MM.1S (cell line): ENCODE results near the gene COA5.

Experiments used
- DNase-seq: peaks from one replicate; pipeline ENCODE4 v3.0.0-alpha.2; 2015
- H2AFZ ChIP-seq: fragments of 300-600 bp; sonication (generic); 2 replicates; pipeline ENCODE4 v1.6.0; 2016; ENCODE audit warnings: antibody characterized with exemption, low read length
- H3F3A ChIP-seq: fragments of 300-600 bp; sonication (generic); 2 replicates; pipeline ENCODE4 v1.6.1; 2016; ENCODE audit warnings: mild to moderate bottlenecking, antibody characterized with exemption, low read length, moderate library complexity, mixed read lengths; ENCODE audit not compliant: insufficient read depth
- H3K27ac ChIP-seq: fragments of 300-600 bp; sonication (generic); 2 replicates; pipeline ENCODE4 v1.5.1; 2016; ENCODE audit warnings: mild to moderate bottlenecking, low read length
- H3K27me3 ChIP-seq: fragments of 300-600 bp; sonication (generic); replicated peaks from 2 replicates; pipeline ENCODE4 v1.6.0; 2016; ENCODE audit warnings: low read length; ENCODE audit not compliant: insufficient read depth
- H3K36me3 ChIP-seq: fragments of 300-600 bp; sonication (generic); replicated peaks from 2 replicates; pipeline ENCODE4 v1.6.1; 2016; ENCODE audit warnings: mild to moderate bottlenecking, low read length, mixed read lengths; ENCODE audit not compliant: insufficient read depth
- H3K4me1 ChIP-seq: fragments of 300-600 bp; sonication (generic); 2 replicates; pipeline ENCODE4 v1.6.1; 2016; ENCODE audit warnings: low read length, mixed read lengths
- H3K4me2 ChIP-seq: fragments of 300-600 bp; sonication (generic); 2 replicates; pipeline ENCODE4 v1.6.0; 2016; ENCODE audit warnings: low read depth, low read length
- H3K4me3 ChIP-seq: fragments of 300-600 bp; sonication (generic); 2 replicates; pipeline ENCODE4 v1.5.1; 2016; ENCODE audit warnings: low read length, mixed read lengths
- H3K79me2 ChIP-seq: fragments of 300-600 bp; sonication (generic); 2 replicates; pipeline ENCODE4 v1.6.1; 2016; ENCODE audit warnings: mixed run types, low read length, mixed read lengths
- H3K9ac ChIP-seq: fragments of 300-600 bp; sonication (generic); 2 replicates; pipeline ENCODE4 v1.6.1; 2016; ENCODE audit warnings: low read length, mixed read lengths
- H3K9me2 ChIP-seq: fragments of 300-600 bp; sonication (generic); replicated peaks from 2 replicates; pipeline ENCODE4 v1.6.1; 2016; ENCODE audit warnings: mild to moderate bottlenecking, low read length, mixed read lengths; ENCODE audit not compliant: insufficient read depth
- H3K9me3 ChIP-seq: fragments of 300-600 bp; sonication (generic); replicated peaks from 2 replicates; pipeline ENCODE4 v1.6.1; 2016; ENCODE audit warnings: mild to moderate bottlenecking, low read length, mixed read lengths; ENCODE audit not compliant: insufficient read depth
- H4K20me1 ChIP-seq: fragments of 300-600 bp; sonication (generic); 2 replicates; pipeline ENCODE4 v1.6.1; 2016; ENCODE audit warnings: mild to moderate bottlenecking, low read length, moderate library complexity, mixed read lengths; ENCODE audit not compliant: insufficient read depth
- EZH2 ChIP-seq: fragments of 300-600 bp; sonication (generic); optimal IDR thresholded peaks from 2 replicates; pipeline ENCODE3; 2017; ENCODE audit warnings: low read depth, mild to moderate bottlenecking, antibody characterized with exemption, low read length, mixed read lengths
- EZH2phosphoT487 ChIP-seq: fragments of 300-600 bp; sonication (generic); IDR thresholded peaks from 2 replicates; pipeline ENCODE4 v1.6.1; 2018; ENCODE audit warnings: antibody characterized with exemption, low read length
- TF ChIP-seq, protein P1 (sequence below): fragments of 300-600 bp; sonication (generic); IDR thresholded peaks from 2 replicates; pipeline ENCODE4 v1.5.1; 2016; ENCODE audit warnings: antibody characterized with exemption, low read length, mixed read lengths

COA5 gene

DNA sequence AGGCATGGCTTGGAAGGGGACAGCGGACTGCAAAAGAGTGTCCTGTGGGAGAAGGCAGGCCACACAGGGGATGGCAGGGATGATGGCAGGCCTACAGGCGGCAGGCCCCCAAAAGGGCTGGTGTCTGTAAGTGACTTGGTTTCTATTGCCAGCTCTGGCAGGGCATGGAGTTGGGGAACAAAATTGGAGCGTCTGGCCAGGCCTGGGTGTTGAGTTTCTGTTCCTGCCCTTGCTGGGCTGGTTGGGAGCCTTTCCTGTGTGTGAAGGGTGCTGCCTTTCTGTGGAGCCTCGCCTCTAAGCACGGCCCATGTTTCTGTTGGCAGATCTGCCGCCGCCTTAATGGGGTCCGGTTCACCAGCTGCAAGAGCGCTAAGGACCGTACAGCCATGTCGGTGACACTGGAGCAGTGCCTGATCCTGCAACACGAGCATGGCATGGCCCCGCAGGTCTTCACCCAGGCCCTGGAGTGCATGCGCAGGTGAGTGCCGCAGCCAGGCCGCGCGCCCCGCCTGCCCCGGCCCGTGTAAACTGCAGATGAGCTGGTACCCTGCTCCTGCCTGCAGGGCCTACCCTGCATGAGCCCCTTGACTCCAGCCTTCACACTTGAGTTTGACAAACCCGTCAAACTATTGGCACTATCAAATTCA, 31.5 kb downstream of the COA5 start:
- no peaks in the 10 kb centered on the region for H3K27me3 ChIP-seq
- no peak overlapping the region for H2AFZ ChIP-seq
- no peaks in the 10 kb centered on the region for H3K9me3 ChIP-seq
- no peak overlapping the region for H3K27ac ChIP-seq
- H3K4me3 ChIP-seq = no peak overlapping the region
- H4K20me1 ChIP-seq = no peaks in the 10 kb centered on the region
- no peak for DNase-seq
- H3K9me2 ChIP-seq = no peaks in the 10 kb centered on the region
- no peaks in the 10 kb centered on the region; the same call in 1 of the 2 replicates for H3F3A ChIP-seq
- TF ChIP-seq EZH2phosphoT487 = no peak
- TF ChIP-seq EZH2 = no peak
- peaks cover 25% of the 10 kb centered on the region for H3K79me2 ChIP-seq
- no peak overlapping the region for H3K4me2 ChIP-seq
- H3K4me1 ChIP-seq = no peaks in the 10 kb centered on the region
- H3K36me3 ChIP-seq = peaks cover 28% of the 10 kb centered on the region
- H3K9ac ChIP-seq = no peak overlapping the region

DNA sequence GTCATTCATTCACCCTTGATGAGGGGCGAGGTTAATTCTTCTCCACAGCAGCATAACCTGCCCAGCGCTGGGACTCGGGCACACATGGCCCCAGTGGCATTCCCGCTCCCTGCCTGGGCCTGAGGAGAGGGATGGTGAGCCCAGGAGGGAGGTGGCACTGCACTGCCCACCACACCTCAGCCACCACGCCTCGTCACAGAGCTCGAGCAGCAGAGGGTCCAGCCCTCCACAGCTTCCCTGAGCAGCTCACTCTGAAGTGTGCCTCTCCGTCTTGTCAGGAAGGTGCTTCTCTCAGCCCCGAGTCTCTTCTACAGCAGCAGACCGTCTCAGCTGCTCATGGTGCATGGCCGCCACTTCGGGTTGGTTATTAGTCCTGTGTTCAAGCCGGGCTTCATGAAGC, 34.9 kb downstream of the COA5 start:
- Histone ChIP-seq H3F3A (no peaks in the 10 kb centered on the region; the same call in 1 of the 2 replicates), H4K20me1 (no peaks in the 10 kb centered on the region), H3K79me2 (peaks cover 38% of the 10 kb centered on the region), H3K9me3 (no peaks in the 10 kb centered on the region), H2AFZ (no peak overlapping the region), H3K27me3 (no peaks in the 10 kb centered on the region), H3K36me3 (peaks cover 38% of the 10 kb centered on the region), H3K27ac (no peak overlapping the region), H3K9me2 (no peaks in the 10 kb centered on the region), H3K4me3 (no peak overlapping the region), H3K9ac (no peak overlapping the region), H3K4me2 (no peak overlapping the region), H3K4me1 (no peaks in the 10 kb centered on the region)
- no peak for DNase-seq
- TF ChIP-seq, protein P1, sequence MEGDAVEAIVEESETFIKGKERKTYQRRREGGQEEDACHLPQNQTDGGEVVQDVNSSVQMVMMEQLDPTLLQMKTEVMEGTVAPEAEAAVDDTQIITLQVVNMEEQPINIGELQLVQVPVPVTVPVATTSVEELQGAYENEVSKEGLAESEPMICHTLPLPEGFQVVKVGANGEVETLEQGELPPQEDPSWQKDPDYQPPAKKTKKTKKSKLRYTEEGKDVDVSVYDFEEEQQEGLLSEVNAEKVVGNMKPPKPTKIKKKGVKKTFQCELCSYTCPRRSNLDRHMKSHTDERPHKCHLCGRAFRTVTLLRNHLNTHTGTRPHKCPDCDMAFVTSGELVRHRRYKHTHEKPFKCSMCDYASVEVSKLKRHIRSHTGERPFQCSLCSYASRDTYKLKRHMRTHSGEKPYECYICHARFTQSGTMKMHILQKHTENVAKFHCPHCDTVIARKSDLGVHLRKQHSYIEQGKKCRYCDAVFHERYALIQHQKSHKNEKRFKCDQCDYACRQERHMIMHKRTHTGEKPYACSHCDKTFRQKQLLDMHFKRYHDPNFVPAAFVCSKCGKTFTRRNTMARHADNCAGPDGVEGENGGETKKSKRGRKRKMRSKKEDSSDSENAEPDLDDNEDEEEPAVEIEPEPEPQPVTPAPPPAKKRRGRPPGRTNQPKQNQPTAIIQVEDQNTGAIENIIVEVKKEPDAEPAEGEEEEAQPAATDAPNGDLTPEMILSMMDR = no peak
- TF ChIP-seq EZH2phosphoT487 = no peak
- no peak for TF ChIP-seq EZH2

DNA sequence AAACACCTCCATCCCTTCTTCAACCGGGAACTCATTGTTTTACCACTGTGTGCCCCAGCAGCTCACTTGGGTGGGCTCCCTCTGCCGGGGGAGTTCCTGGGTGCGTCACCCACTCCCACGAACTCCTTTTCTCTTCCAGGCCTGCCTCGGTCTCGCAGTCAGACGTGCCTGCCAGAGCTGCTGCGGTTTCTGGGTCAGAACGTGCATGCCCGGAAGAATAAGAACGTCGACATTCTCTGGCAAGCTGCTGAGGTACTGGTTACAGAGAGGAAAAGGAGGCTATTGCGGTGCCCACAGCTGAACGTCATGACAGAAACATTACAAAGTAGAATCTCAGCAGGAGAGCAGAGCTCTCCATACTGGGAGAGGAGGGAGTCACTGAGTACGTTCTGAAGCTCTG, 35.6 kb downstream of the COA5 start:
- Histone ChIP-seq H2AFZ (no peak overlapping the region), H3K4me3 (no peak overlapping the region), H3K9me2 (no peaks in the 10 kb centered on the region), H3K27ac (no peak overlapping the region), H4K20me1 (no peaks in the 10 kb centered on the region), H3F3A (no peaks in the 10 kb centered on the region; the same call in none of the 2 replicates), H3K36me3 (peaks cover 38% of the 10 kb centered on the region), H3K79me2 (peaks cover 44% of the 10 kb centered on the region), H3K9me3 (no peaks in the 10 kb centered on the region), H3K27me3 (no peaks in the 10 kb centered on the region), H3K4me1 (no peaks in the 10 kb centered on the region), H3K4me2 (no peak overlapping the region), H3K9ac (no peak overlapping the region)
- no peak for DNase-seq
- no peak for TF ChIP-seq EZH2
- no peak for TF ChIP-seq EZH2phosphoT487
- TF ChIP-seq, protein P1 = no peak

DNA sequence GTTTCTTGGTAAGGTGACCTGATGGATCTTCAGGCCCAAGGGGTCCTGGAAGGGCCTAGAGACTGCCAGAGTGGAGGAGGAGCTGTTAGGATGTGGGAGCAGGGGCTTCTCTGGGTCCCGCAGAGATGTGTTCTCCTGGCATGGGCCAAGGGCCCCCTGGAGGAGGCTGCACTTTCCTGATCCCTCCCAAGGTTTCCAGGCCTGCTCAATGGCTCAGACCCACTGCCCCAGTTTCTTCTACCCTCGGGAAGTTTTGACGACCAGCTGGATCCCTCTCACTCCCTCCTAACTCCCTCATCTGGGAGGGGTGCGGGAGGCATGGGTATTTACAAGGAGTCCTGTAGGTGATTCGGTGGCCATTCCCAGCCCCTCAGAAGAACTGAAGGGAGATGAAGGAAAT, 36.1 kb downstream of the COA5 start:
- no peak for DNase-seq
- H3K4me2 ChIP-seq = no peak overlapping the region
- peaks cover 38% of the 10 kb centered on the region for H3K36me3 ChIP-seq
- H3K9ac ChIP-seq = no peak overlapping the region
- H3K9me2 ChIP-seq = no peaks in the 10 kb centered on the region
- H4K20me1 ChIP-seq = no peaks in the 10 kb centered on the region
- H3K9me3 ChIP-seq = no peaks in the 10 kb centered on the region
- TF ChIP-seq, protein P1 = no peak
- no peak for TF ChIP-seq EZH2phosphoT487
- TF ChIP-seq EZH2 = no peak
- no peak overlapping the region for H2AFZ ChIP-seq
- no peaks in the 10 kb centered on the region for H3K27me3 ChIP-seq
- peaks cover 49% of the 10 kb centered on the region for H3K79me2 ChIP-seq
- H3K27ac ChIP-seq = no peak overlapping the region
- H3F3A ChIP-seq = no peaks in the 10 kb centered on the region; the same call in none of the 2 replicates
- no peaks in the 10 kb centered on the region for H3K4me1 ChIP-seq
- no peak overlapping the region for H3K4me3 ChIP-seq
